Activated T-helper 2 cell treated with anti-CD3 and anti-CD28 coated beads, Interferon-gamma antibody, Interleukin-2, Interleukin-4, amounts not matched to agents 10 μg/mL and 5 μg/mL and 100 μg/mL, durations not matched to agents 14 hours and 24 hours and 36 hours (primary cell): ENCODE measurements around the gene OR2T10. TPM values are rescaled to one million over a fixed set of nuclear protein-coding genes. Genes with fewer than 3 reads are reported as not detected.
"Not testable (repeated sequence)": the region's sequence is repeated elsewhere in the genome, so short reads cannot be mapped to it uniquely, and the experiment has no call there.

Source experiments
- DNase-seq: peaks from one replicate; pipeline ENCODE4 v3.0.0; 2021; ENCODE audit warnings: low spot score
- H3K27ac Mint-ChIP-seq: one replicate; pipeline ENCODE4 v1.8.0; 2021; ENCODE audit warnings: mixed read lengths
- H3K27me3 Mint-ChIP-seq: one replicate; pipeline ENCODE4 v1.8.0; 2021; ENCODE audit warnings: low read depth, mixed read lengths
- H3K36me3 Mint-ChIP-seq: one replicate; pipeline ENCODE4 v1.8.0; 2021; ENCODE audit warnings: low read depth, mixed read lengths
- H3K4me1 Mint-ChIP-seq: one replicate; pipeline ENCODE4 v1.8.0; 2021; ENCODE audit warnings: low read depth, mixed read lengths
- H3K4me3 Mint-ChIP-seq: one replicate; pipeline ENCODE4 v1.8.0; 2021; ENCODE audit warnings: low read depth, mild to moderate bottlenecking, moderate library complexity, mixed read lengths
- H3K9me3 Mint-ChIP-seq: one replicate; pipeline ENCODE4 v1.8.0; 2021; ENCODE audit warnings: mixed read lengths
- intact Hi-C: fragments of 100-400 bp; cut with micrococcal nuclease; formaldehyde crosslinking; loops from one replicate; pipeline ENCODE4 v1.15.1; 2023
- total RNA-seq: library from RNA; stranded (reverse); gene quantifications from 2 replicates; pipeline ENCODE4 v1.2.3, GENCODE V29; 2022

Gene OR2T10
- total RNA-seq = not detected in 2 replicates

GRCh38 chr1:248597589-248597988 lies at the start of gene OR2T10:
OR2T10 (minus strand) TSS chr1:248597700; CDS start chr1:248593768, 3,932 bp downstream.
- Mint-ChIP-seq H3K9me3 (no peaks in the 10 kb centered on the region), H3K4me1 (peaks cover 9% of the 10 kb centered on the region), H3K36me3 (no peaks in the 10 kb centered on the region), H3K4me3 (no peak within 1 kb of the TSS), H3K27me3 (no peaks in the 10 kb centered on the region), H3K27ac (no peak within 1 kb of the TSS)
- intact Hi-C loops = no loop called here
- DNase-seq = no peak

- H3K36me3 Mint-ChIP-seq = not testable (repeated sequence)
Observed at GRCh38 chr1:248645178-248645577, 47.7 kb upstream of the OR2T10 start, which contains the start of gene OR2T35. OR2T35 (minus strand) TSS chr1:248645278; CDS start chr1:248639258, 6,020 bp downstream.

GRCh38 chr1:248642971-248643651 lies 45.6 kb upstream of the OR2T10 start:
- H3K9me3 Mint-ChIP-seq, intact Hi-C loops, H3K4me1 Mint-ChIP-seq, H3K4me3 Mint-ChIP-seq, DNase-seq, H3K36me3 Mint-ChIP-seq, H3K27me3 Mint-ChIP-seq, H3K27ac Mint-ChIP-seq: not testable (repeated sequence)

More at GRCh38 chr1:248645178-248645577, 47.7 kb upstream of the OR2T10 start, which contains the start of gene OR2T35:
- H3K4me1 Mint-ChIP-seq, H3K27ac Mint-ChIP-seq, H3K27me3 Mint-ChIP-seq, H3K4me3 Mint-ChIP-seq, intact Hi-C loops, DNase-seq, H3K9me3 Mint-ChIP-seq: not testable (repeated sequence)

- H3K36me3 Mint-ChIP-seq, H3K27ac Mint-ChIP-seq, H3K4me1 Mint-ChIP-seq: not testable (repeated sequence)
Observed at GRCh38 chr1:248641583-248641982, 44.1 kb upstream of the OR2T10 start.

GRCh38 chr1:248640906-248641305 lies 43.4 kb upstream of the OR2T10 start:
- intact Hi-C loops, H3K4me1 Mint-ChIP-seq, H3K27ac Mint-ChIP-seq, H3K4me3 Mint-ChIP-seq, H3K36me3 Mint-ChIP-seq, DNase-seq, H3K27me3 Mint-ChIP-seq, H3K9me3 Mint-ChIP-seq: not testable (repeated sequence)

More at GRCh38 chr1:248641583-248641982, 44.1 kb upstream of the OR2T10 start:
- DNase-seq, H3K4me3 Mint-ChIP-seq, intact Hi-C loops, H3K9me3 Mint-ChIP-seq, H3K27me3 Mint-ChIP-seq: not testable (repeated sequence)

- H3K4me3 Mint-ChIP-seq, H3K27ac Mint-ChIP-seq, H3K9me3 Mint-ChIP-seq, H3K27me3 Mint-ChIP-seq, intact Hi-C loops, DNase-seq, H3K4me1 Mint-ChIP-seq, H3K36me3 Mint-ChIP-seq: not testable (repeated sequence)
Observed at GRCh38 chr1:248639652-248640051, 42.2 kb upstream of the OR2T10 start.

GRCh38 chr1:248636612-248637011 lies 39.1 kb upstream of the OR2T10 start:
- intact Hi-C loops, H3K4me3 Mint-ChIP-seq, DNase-seq, H3K4me1 Mint-ChIP-seq, H3K27me3 Mint-ChIP-seq, H3K27ac Mint-ChIP-seq, H3K36me3 Mint-ChIP-seq, H3K9me3 Mint-ChIP-seq: not testable (repeated sequence)

GRCh38 chr1:248634991-248635390 lies 37.5 kb upstream of the OR2T10 start, which contains the start of gene OR2T11:
OR2T11 (minus strand) TSS chr1:248635091; CDS start chr1:248627128, 7,963 bp downstream.
- H3K27ac Mint-ChIP-seq, H3K4me3 Mint-ChIP-seq, H3K27me3 Mint-ChIP-seq, intact Hi-C loops, H3K4me1 Mint-ChIP-seq, H3K9me3 Mint-ChIP-seq, H3K36me3 Mint-ChIP-seq, DNase-seq: not testable (repeated sequence)

GRCh38 chr1:248631354-248632008 lies 34.0 kb upstream of the OR2T10 start:
- intact Hi-C loops = no loop called here
- H3K9me3 Mint-ChIP-seq = no peaks in the 10 kb centered on the region

GRCh38 chr1:248630551-248630950 lies 33.1 kb upstream of the OR2T10 start:
- no peak for DNase-seq
- H3K27ac Mint-ChIP-seq = no peak overlapping the region
- H3K27me3 Mint-ChIP-seq = no peaks in the 10 kb centered on the region
- H3K4me1 Mint-ChIP-seq = no peaks in the 10 kb centered on the region
- H3K9me3 Mint-ChIP-seq = no peaks in the 10 kb centered on the region
- intact Hi-C loops = no loop called here
- H3K4me3 Mint-ChIP-seq = no peak overlapping the region
- no peaks in the 10 kb centered on the region for H3K36me3 Mint-ChIP-seq

More at GRCh38 chr1:248631354-248632008, 34.0 kb upstream of the OR2T10 start:
- Mint-ChIP-seq H3K36me3 (no peaks in the 10 kb centered on the region), H3K4me1 (no peaks in the 10 kb centered on the region), H3K27ac (no peak overlapping the region), H3K27me3 (no peaks in the 10 kb centered on the region), H3K4me3 (no peak overlapping the region)
- DNase-seq = no peak

- Mint-ChIP-seq H3K4me3 (no peak overlapping the region), H3K36me3 (no peaks in the 10 kb centered on the region), H3K27me3 (no peaks in the 10 kb centered on the region), H3K27ac (no peak overlapping the region), H3K9me3 (no peaks in the 10 kb centered on the region), H3K4me1 (no peaks in the 10 kb centered on the region)
- no peak for DNase-seq
- intact Hi-C loops = no loop called here
Observed at GRCh38 chr1:248627971-248628844, 30.7 kb upstream of the OR2T10 start.

GRCh38 chr1:248625971-248626370 lies 28.5 kb upstream of the OR2T10 start:
- intact Hi-C loops = no loop called here
- H3K27me3 Mint-ChIP-seq = no peaks in the 10 kb centered on the region
- H3K27ac Mint-ChIP-seq = no peak overlapping the region
- no peak for DNase-seq
- no peaks in the 10 kb centered on the region for H3K4me1 Mint-ChIP-seq
- H3K4me3 Mint-ChIP-seq = no peak overlapping the region
- H3K9me3 Mint-ChIP-seq = no peaks in the 10 kb centered on the region
- no peaks in the 10 kb centered on the region for H3K36me3 Mint-ChIP-seq
